DMS153 treated with DMSO at 0.1 percent for 48 hours (cell line): ENCODE results near the gene TNIK.

Source experiments
- DNase-seq: peaks from one replicate; lab custom pipeline; 2025; ENCODE audit not compliant: unreplicated experiment; lab: John Stamatoyannopoulos, UW

Gene TNIK

DNA sequence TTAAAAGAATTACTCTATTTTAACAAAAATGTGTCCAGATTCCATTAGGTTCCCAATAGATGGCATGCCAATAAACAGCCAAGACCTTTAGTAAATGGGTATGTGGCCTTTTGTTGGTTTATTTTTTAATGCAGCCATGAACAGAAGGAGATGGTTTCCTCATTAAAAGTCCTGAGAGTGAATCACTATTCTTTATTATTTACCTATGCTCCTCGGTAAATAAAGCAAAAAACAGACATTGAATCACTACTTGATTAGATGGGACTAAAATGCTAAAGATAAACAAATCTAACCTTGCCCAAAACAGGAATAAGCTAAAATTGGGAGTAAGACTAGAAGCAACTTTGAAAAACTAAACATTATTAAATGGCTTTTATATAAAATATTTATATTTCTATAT lies 94.2 kb downstream of the TNIK start:
- DNase-seq: no peak

DNA sequence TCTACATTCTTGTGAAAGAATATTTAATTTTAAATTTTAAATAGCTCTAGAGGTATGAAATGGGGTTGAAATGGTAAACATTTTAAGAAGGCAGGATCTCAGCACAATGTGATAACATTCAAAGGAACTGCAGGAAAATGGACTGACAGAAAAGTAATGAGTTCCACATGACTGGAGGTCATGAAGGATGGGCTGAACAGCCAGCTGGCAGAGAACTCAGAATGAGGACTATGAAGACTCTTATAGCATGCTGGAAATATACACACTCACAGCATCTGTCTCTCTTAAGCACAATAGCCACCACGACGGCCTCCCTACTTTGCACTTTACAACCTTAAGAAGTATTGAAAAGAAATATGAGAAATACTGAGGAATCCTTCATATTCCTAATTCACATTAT lies 94.7 kb downstream of the TNIK start:
- no peak for DNase-seq

DNA sequence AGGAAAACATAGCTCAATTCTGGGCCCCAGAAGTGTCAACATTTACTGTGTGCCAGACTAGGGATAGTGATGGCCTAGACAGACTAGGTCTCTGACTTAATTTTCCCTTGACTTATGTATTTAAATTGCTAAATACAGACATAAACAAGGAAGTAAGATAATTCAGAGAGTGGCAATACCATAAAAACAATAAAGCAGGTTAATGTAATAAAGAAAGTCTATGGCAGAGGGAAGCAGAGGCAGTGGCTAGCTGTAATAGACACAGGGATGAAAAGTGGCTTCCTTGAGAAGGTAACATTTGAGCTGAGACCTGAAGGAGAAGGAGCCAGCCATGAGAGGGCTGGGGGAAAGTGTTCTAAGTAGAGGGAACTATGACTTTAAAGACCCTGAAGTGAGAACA lies 95.7 kb downstream of the TNIK start:
- DNase-seq: no peak

DNA sequence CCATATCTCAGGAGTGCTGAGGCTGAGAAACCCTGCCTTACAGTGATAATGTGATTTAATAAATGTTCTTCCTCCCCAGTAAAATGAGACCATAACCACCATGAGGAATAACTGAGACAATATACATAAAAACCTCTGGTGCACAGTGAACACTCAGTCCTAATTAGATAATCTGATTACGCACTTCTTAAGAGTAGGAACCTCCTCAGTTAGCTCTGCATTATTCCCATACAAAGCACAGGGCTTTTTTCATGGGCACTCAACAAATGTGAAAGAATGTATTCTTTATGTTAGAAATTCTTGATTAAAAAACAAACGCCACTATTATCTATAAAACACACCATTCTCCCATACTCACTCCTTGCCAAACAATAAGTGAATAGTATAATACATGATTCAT lies 97.0 kb downstream of the TNIK start:
- DNase-seq: no peak

DNA sequence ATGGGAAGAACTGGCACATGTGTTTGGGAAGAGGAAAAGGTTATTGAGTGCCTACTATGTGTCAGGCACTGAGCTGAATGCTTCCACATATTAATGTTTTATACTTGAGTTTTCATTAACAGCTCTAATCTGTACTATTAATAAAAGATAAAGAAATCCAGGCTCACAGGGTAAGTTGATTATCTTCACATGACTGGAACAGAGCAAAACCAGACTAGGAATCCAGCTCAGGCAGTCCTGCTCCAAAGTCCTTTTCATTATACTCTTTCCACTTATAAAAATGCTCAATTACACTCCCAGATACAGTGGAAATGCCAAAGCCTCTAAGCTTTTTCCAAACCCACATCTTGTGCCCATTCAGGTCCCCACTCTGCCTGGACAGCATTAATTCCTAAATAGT lies 97.6 kb downstream of the TNIK start:
- DNase-seq: no peak

DNA sequence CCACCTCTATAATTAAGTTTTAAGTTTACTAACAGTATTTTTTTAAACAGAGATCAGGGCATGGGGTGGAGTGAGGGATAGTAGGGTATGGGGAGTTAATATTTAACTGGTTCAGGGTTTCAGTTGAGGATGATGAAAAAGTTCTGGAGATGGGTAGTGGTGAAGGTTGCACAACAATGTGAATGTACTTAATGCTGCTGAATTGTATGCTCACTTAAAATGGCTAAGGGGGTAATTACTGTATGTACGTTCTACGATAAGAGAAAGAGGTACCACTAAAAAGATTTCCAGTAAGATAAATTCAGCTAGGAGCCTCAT lies 101.4 kb downstream of the TNIK start:
- DNase-seq: no peak

DNA sequence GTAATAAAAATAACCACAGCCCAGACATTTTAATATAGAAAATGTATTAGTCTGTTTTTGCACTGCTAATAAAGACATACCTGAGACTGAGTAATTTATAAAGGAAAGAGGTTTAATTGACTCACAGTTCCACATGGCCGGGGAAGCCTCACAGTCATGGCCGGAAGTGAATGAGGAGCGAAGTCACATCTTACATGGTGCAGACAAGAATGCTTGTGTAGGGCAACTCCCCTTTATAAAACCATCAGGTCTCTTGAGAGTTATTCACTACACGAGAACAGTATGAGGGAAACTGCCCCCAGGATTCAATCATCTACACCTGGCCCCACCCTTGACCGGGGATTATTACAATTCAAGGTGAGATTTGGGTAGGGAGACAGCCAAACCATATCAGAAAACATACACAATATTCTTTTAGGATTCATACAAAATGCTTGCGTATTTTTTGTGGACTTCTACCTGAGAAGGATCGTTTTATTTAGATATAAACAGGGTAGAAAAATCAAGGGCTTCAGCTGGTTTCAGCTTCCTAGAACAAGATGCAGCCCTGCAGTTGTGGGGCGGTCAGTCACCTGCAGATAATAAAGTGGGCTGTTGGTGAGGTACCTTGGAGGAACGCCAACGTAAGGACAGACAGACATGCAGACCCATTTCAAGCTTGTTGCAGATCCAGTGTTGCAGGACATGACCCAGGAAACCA lies 101.9 kb downstream of the TNIK start:
- no peak for DNase-seq

DNA sequence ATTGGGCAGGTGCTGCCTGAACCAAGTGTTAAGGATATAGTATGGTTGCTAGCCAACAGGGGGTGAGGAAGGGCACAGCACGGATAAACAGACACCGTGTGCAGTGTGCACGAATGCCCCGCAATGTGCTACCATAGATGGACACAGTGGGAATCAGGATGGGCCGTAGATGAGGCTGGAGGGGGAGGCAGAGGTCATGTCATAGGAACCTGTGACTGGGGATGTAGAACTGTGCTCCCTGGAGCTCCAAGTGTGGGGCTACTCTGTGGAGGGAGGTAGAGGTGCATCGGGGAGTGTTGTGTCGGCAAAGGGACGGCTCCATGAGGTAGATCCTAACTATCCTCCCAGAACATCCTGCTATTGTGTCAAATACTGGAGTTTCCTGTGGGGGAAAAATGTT lies 102.5 kb downstream of the TNIK start:
- no peak for DNase-seq

DNA sequence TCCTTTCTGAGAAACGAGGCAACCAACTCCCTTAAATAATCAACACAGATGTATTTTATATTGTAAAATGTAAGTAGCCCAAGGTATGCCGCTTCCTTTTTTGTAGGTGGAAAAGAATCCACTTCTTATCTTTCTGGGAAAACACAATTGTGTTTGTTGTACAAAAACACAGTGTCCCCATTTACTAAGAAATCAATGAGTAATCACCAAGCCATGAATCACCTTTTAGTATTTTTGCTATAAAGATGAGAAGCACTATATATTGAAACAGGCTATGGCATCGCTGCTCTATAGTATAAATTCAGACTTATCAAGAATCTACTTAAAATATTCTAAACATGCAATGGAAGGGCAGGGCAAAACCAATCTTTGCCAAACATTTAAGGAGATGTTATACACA lies 104.0 kb downstream of the TNIK start:
- no peak for DNase-seq

DNA sequence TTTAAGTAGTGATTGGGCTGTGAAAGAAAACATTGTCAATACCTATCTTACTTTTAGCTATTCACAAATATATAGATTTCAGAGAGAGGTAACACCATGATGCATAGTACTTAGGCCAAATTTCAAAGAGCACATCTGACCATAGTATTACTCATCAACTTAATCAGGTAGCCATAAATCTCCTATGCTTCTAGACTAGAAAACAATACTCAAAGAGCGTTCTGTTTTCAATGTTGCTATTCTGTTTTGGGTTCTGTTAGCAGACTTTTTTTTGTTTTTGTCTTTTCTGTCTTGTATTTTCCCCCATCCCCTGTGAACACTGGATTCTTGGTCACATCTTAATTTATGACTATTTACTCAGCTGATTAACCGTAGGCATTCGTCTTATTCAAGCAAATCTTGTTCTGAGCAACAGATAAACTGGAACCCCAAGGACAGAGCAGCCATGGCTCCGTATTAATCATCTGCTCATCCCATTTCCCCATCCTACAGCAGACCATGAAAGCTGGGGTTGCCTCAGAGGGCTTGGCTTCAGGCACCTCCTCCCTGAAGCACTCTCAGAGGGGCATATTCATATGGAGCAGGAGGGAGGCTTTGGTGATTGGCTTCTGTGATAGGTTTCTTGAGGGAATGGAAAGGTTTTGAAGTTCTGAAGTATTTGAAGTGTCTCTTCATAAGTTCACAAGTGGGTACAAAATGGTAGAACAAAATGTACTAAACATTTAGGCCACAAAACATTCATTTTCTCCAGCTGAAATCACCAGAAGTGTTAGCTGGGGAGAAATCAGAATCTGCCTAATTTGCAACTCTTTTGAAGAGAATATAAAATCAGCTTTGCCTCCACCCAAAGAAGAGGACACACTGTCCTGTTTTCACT lies 105.3 kb downstream of the TNIK start:
- DNase-seq: no peak

DNA sequence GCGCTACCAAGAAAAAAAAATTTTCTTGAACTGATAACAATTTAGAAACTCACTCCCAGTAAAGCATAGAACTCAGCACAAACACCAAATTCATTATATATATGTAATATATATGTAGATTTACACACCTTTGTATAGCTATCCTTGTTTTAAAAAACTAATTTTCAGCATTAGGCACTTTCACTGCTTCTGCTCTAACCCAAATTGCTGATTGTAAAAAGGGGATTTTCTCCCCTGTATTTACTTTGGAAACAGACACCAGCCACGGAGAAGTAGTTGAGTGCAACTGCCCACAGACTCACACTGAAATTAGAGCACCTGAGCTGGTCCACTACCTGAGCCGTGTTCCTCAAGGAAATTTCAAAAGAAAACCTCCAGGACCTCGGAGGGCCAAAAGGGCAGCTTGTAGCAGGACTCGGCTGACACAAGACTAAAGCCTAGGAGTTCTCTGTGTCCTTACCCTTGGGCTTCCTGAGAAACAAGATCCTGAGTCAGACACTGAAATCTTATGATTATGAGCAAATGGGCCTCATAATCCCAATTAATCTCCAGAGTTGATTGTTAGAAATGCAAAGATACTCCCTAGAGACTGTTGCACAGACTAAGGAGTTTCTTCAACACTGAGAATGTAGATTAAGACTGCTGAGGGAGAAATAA lies 106.0 kb downstream of the TNIK start:
- DNase-seq: no peak

DNA sequence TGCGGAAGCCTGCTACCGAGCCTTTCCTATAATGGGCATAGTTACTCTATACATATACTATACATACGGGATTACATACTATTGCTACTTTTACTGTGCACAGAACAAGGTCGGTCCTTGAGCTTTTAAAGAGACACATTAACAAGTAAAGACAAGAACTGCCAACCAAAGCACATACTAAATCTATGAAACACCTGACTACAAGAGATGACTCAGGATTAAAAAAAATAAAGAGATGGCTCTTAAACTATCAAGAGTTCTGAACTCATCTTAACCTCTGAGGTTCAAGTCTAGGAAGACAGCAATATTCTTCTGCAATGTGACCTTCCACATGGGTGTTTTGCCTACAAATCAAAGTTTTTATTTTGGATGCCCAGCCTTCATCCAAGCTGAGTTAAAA lies 106.8 kb downstream of the TNIK start:
- no peak for DNase-seq

DNA sequence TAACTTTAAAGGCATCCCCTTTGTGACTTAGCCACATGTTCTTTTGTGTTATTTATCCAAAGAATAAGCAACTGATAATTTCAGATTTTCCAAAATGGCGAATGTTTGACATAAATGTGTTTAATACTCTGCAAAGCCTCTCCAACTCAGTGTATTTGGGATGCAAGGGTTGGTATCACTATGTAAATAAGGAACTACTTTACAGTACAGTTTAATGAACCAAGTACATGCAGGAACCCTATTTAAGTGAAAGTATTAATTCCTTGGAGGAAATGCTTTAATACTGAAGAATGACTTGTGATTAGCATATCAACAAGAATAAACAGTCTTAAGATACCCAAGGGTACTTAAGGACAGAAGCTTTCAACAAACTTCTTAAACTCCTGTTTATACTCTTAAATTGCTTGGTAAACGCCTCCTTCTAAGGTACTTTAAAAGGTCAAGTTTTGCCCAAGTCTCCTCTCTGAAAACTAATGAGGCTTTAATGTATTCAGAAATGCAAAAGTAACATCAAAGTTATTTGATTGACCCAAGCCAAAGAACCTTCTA lies 107.7 kb downstream of the TNIK start:
- DNase-seq: no peak

DNA sequence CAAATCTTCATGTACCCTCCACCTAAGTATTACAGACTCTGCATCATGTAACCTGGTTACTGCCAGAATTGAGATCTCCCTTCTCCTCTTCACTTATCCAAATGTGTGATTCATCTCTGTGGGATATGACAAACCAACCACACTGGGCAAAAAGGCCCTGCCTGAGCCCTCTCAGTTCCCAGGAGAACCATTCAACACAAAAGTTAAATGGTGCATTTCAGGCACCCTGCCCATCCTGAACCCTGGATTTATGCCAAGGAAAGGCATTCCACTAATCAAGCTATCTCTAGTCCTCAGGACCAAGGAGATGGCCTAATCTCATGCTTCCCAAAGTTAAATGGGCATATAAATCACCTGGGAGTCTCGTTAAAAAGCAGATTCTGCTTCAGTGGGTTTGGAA lies 108.5 kb downstream of the TNIK start:
- peak; percentile 11 for DNase-seq

DNA sequence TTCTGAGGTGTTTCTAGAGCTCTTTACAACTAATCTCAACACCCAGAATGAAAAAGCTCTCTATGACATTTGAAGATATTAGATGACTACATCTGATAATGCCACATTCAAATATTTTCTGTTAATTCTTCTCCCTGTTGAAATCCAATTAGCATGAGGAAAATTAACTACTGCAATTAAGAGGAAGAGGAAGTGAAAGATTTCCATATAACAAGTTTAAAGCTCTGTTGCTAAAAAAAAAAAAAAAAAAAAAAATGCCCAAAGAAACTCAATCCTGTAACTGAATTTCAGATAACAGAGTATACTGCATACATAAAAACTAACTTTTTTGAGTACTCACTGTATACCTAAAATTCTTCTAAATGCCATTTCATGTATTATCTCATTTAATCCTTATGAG lies 109.8 kb downstream of the TNIK start:
- no peak for DNase-seq

DNA sequence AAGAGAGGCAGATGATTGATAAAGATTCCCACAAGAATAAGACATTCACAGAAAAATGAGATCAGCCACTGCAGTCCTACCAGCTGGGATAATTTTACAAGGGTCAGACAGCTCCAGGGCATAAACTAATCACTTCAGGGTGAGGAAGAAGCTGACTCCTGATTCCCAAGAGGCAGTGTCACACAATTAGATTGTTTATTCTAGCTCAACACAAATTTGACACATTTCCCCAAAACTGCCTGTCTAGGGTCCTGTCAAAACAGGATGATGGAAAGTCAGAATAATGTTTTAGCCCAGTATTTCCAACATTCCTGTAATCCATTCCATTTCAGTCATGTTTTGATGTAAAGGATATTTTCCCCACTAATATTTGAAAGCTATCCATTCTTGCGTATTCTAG lies 110.8 kb downstream of the TNIK start:
- DNase-seq: no peak

DNA sequence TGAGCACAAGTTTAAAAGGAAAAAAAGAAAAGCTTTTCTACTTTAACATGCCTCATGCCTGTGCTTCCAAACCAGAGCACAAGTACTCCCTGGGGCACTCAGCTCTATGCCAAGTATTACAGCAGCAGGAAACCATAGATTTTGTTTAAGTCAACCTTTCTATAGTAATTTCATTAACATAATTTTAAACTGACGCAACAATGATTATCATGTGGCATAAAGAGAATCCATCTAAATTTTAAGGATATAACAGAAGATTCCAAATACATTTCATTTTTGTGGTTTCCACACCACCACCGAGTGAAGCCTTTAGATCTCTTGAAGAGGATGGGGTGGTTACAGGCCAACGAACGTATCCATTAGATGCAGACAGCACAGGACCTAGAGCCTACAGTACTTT lies 112.1 kb downstream of the TNIK start:
- DNase-seq: no peak

DNA sequence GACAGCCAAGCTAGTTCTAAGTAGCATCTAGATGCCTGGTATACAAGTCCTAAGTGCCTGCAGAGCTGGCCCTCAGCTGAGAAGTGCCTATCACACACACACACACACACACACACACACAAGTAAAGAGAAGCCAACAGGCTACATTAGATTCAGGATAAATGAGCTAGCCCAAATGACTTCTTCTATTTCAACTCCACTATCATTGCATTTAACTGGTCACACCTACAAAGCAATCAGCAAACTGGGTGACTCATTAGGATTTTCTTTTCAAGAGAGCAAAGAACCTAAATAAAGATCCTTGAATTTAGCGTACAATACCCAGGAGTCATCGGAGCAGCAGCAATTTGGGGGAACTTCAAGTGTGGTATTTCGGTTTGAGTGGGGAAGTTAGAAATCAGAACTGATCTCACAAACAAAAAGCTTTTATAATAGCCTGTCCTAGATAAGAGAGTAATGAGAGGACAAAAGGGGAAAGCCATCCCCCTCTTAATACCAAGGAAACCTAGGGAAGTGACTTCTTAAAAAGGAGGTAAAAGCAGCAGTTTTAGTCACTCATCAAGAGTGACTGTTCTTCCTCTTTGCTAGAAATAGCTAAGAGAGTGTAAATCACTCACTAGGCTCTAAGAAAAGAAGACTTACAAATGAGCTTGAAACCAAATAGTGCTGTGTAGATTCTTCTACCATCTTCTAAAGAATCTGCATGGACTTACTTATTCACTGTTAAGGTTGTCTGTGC lies 112.7 kb downstream of the TNIK start:
- no peak for DNase-seq

DNA sequence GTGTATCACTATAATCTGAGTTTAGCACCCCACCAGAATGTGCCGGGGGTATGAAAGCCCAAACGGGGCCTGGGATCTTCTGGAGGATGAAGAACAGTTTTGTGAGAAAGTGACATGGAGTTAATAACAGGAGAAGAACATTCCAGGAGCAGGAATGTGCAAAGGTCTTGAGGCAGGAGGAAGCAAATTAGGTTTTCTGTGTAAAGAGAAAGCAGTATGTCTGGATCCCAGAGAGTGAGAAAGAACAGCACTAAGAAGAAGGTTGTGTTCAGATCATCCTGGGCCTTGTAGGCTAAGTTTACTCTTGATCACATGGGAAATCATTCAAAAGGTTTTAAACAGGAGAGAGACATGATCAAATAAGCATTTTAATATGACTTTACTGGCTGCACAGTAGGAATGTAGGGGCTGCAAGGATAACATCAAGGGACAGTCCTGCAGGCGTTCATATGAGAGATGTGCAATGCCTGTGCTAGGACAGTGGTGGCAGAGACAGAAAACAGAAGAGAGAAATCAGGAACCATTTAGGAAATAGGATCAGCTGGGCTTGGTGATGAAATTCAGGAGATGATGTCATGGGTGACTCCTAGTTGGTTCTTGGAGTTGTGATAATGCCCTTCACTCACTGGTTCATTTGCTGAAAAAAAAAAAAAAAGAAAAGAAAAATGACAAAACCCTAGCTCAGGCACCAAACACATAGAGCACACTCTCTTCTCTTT lies 113.5 kb downstream of the TNIK start:
- DNase-seq: no peak

DNA sequence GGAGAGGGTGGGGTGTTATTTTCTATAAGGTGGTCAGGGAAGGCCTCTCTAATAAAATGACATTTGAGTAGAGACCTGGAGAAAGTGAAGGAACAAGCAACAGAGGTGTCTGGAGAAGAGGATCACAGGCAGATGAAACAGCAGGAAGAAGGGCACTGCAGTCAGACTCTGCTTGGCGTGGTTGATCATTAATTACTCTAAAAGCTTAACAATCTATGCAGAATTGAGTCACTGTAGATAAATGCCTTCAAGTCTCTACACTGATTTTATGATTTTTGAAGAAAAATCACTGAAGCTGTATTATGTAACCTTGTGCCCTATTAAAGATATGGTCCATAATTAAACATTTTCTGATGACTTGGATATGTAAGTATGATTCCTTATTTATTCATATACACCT lies 114.2 kb downstream of the TNIK start:
- no peak for DNase-seq
